Measurements from ENCODE around the gene EML1.

DNA sequence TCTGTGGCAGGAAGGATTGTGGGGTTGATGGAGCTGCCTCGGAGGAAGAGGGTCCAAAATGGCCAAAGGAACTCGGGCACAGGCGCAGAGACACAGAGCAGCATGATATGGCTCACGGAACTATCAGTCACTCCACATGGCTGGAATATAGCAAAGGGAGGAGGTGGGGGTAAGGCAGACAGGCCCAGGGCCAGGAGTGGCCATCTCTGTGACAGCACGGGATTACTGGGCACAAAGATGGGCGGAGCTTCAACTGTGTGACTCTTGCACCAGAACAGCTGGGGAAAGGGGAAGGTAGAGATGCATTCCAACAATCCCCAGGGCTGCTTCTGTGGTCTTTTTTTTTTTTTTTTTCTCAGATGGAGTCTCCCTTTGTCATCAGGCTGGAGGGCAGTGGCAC, 24.8 kb upstream of the EML1 start:
- TF ChIP-seq, protein P1, sequence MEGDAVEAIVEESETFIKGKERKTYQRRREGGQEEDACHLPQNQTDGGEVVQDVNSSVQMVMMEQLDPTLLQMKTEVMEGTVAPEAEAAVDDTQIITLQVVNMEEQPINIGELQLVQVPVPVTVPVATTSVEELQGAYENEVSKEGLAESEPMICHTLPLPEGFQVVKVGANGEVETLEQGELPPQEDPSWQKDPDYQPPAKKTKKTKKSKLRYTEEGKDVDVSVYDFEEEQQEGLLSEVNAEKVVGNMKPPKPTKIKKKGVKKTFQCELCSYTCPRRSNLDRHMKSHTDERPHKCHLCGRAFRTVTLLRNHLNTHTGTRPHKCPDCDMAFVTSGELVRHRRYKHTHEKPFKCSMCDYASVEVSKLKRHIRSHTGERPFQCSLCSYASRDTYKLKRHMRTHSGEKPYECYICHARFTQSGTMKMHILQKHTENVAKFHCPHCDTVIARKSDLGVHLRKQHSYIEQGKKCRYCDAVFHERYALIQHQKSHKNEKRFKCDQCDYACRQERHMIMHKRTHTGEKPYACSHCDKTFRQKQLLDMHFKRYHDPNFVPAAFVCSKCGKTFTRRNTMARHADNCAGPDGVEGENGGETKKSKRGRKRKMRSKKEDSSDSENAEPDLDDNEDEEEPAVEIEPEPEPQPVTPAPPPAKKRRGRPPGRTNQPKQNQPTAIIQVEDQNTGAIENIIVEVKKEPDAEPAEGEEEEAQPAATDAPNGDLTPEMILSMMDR (conservative IDR thresholded peaks at IDR 0.05 in 1 of 2, IDR thresholded peaks at IDR 0.05 in 1 of 2; ENCODE audit: extremely low read depth in 1 of 2, insufficient read depth in 1 of 2, low read depth in 1 of 2, low read length in 2 of 2), result no peak
- no peak for TF ChIP-seq EZH2 (IDR thresholded peaks at IDR 0.05; ENCODE audit: borderline replicate concordance, low read length)
